ENCODE results near the gene ERC2.

Gene ERC2

DNA sequence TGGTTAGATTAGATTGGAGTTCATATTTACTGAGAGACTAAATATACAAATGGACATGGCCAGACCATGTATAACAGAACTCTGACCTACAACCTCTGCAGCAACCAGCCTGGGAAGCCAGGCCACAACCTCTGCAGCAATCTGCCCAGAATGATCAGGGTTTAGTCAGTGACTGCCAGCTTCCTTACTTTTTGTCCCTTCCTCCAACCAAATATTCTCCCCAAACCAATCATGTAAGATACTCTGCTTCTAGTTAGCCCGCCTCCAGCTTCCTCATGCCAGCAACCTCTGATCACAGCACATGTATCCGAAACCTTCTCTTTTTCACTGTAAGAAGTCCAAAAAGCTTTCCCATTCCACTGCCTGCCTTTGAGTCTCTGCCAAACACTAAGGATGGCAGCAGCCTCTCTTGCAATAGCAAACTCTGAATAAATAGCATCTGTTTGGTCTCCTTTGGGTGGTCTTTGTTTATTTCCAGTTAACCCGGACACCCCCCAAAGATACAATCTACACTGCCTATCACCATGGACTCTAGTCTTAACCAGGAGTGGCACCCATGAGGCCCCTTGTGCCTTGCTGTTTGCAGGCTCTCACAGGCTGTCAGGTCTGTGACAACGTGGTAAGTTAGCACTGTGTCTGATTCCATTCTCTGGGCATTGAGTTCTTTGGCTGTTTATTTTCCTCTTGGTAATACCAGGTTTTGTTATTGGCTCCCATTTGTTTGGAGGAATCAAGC is 102.2 kb downstream of the ERC2 start:
- DNase-seq, result no peak

DNA sequence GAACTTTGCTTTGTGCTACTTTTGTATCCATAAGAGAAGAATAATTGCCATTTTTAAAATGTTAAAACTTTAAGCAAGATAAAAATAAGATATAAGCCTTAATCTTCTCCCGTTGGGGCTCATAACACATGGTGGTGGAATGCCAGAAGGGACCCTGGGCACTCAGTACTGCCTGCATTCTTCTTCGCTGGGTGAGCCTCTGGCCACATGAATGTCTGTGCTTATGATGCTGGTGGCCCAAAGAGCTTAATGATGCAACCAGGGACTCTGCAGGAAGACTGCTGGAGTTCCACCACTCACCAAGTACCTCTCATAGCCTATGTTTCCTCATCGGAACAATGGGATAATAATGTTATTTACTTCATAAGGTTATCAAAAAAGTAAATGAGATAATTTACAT is 103.6 kb downstream of the ERC2 start:
- DNase-seq, result no peak

DNA sequence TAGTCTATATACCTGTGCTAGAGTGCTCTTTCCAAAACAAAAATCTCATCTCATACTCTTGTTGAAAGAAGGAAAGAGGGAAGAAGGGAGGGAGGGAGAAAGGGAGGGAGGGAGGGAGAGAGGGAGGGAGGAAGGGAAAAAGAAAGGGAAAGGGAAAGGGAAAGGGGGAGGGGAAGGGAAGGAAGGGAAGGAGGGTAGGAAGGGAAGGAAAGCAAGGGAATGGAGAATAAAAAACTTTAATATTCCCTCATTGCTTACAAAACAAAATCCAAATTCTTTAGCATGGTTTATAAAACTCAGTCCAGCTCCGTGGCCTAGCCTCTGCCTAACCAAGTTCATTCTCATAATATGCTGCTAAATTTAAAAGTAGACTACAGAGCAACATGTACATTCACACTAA is 104.5 kb downstream of the ERC2 start:
- DNase-seq, result no peak

DNA sequence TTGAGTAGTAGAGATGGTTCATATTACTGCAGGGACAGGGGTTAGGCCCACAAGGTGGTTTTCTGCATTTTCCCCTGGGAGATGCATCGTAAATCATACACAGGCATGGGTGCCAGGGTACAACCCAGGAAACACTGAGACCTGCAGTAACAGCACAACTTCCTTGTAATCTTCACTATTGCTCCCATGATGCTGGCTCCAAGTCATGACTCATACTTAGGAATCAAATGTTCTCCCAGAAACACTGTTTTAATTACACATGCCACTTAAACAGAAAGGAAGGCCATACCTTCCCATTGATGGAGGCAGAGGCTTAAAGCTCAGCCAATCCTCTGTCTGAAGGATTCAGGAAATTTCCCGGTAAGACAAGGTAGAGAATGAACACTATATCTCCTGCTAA is 106.5 kb downstream of the ERC2 start:
- peak; percentile 0 for DNase-seq

DNA sequence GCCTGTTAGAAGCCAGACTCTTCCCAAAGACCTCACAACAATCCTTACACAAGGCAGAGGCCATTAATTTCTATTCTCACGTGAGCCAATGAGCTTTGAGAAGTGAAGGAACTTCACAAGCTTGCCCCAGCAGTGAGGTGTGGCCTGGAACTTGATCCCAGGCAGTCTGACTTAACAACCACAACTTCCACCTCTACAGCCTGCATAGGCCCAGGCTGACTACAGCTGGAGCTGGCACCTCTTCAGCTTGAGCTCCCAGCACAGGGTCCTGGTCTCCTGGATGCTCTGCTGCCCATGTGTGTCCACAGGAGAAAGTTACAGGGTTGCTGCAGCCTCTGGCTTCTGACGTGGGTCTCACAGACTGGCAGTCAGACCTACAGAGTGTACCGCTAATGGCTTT is 111.0 kb downstream of the ERC2 start:
- DNase-seq, result peak; percentile 50

DNA sequence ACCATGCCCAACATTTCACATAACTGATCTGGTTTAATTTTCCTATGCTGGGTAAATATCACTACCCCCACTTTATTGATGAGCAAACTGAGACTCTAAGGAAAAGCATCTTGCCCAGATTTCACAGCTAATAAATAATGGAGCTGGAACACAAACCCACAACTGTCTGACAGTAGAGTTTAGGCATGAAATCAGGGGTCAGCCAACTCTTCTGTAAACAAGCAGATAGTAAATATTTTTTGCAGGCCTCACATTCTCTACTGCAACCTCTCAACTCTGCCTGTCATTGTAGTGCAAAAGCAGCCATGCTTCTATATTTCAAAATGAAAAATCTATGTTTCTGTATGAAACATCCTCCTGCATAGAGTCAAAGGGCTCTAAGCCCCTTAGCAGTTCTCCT is 111.5 kb downstream of the ERC2 start:
- no peak for DNase-seq

DNA sequence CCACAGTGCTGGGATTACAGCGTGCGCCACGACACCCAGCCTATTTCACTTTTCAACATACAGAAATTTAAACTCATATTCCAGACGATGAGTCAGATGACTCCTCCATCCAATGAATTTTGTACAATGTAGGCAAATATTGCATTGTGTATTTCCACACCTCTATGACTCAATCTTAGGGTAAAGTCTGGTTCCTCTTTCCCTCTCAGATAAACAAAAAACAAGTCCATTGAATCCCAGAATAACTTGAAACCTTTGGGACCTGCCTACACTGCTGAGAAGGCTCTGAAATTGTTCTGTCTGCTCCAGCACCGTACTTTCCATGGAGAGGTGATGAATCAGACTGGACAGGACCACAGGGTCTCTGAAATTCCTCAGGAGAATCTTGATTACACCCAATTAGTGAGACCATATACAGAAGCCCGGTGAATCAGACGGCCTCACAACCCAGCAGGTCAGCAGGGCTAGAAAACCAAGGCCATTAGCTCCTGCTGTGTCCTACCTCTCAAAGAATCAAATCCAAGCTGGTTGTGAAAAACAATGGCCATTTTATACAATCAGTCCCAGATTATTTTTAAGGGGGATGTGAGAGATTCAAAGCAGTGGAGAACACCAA is 112.6 kb downstream of the ERC2 start:
- DNase-seq, result peak; percentile 0

DNA sequence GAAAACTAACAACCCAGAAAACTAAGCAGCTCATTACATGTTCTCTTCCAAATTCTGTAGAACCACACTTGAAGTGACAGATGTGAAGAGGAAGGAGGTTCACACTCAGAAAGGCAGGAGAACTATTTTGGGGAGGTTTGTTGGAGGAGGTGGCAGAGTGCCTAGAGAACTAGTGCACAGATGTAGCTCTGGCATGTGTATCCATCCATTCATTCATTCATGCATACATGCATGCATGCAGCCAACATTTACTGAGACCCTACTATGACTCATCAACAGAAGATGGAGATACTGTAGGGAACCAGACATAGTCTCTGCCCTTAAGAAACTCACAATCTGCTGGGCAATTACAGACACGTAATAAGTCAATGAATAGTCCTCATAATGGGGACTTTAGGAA is 116.7 kb downstream of the ERC2 start:
- DNase-seq, result no peak

DNA sequence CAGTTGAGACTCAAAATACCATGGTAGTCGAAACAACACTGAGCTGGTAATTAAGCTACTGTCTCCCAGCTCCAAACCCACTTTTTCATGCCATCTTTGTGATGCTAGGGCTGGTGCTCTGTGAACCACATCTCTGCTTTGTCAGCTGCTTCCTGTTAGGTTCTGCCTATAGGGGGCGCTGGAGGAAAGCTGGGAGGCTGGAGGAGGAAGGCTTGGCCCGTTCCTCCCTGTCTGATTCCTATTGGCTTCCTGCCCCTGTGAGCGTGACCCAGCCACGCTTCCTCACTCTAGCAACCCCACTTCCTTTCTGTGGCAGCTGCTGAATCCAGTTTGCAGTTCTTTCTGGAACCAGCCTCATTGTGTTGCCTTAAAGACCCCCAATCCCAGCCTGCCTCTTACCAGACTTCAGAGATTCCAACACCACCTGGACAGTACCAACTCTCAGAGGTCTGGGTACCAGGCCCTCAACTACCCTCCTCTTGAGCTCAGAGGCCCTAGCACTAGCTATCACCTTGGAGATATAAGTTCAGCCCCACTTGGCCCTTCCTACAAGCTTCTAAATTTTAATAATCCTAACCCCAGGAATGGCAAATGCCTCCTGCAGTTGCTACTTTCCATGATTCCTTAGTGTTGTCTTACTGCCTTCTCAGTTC is 120.9 kb downstream of the ERC2 start:
- DNase-seq, result peak; percentile 53

DNA sequence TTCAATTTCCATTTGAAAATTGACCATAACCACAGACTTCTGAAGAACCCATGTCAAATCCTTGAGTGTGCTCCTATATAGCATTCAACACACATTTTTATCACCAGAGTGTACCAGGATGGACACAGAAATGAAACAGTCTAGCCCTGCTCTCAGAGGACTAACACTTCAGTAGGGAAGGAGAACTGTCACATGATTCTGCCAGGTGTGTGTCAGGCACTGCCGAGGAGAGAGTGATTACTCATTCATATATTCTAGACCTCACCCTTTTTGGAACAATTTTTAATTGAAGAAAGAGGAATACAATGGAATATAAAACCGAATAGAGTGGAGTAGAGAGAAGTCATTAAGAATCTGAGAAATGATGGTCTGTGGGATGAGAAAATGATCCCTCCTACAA is 125.8 kb downstream of the ERC2 start:
- peak; percentile 45 for DNase-seq

DNA sequence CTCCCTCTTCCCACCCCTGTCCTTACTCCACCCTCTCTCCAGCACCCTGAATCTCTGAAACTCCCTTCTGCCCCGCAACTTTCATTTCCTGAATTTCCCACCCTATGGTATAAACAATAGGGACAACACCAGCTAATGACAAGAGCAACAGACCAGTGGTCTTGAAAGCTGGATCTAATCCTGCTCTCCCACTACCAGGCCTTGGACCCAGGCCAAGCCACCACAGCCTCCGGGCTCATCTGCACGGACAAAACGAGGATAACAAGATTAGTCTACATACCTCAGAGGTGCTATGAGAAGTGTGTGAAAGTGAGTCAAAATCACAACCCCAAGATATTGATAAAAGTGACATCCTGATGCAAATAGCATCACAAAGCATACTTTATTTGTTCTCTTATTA is 128.6 kb downstream of the ERC2 start:
- no peak for DNase-seq

DNA sequence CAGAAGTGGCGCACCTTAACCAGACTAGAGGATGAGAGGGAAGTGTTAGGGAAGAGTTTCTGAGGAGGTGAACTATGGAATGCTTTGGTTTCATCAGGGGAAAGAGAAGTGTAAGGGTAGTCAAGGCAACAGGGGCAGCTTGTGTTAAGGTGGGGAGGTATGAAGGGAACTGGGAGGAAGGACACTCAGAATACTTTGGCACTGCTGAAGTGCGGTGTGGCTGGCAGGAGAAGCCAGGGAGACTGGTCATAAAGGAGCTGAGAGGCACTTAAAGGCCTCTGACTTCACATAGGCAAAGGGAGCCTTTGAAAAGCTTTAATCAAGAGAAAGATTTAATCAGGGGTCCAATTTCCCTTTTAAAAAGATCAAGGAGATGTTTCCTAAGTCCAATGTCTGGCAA is 129.0 kb downstream of the ERC2 start:
- no peak for DNase-seq

DNA sequence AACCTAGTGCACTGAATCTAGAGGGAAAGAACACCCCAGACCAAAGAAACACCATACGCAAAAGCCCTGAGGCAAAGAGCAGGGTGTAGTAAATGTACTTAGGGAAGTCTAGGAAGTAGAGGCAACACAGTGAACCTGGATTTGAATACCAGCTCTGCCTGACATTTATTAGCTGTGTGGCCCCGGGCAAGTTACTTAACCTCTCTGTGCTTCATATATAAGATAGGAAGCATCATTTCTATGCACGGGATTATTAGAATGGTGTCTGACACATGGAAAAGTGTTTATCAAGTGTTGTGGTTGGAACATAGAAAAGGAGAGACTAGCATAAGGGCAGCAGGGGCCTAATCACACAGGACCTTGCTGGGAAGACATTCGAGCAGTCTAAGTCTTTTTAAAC is 132.2 kb downstream of the ERC2 start:
- no peak for DNase-seq

DNA sequence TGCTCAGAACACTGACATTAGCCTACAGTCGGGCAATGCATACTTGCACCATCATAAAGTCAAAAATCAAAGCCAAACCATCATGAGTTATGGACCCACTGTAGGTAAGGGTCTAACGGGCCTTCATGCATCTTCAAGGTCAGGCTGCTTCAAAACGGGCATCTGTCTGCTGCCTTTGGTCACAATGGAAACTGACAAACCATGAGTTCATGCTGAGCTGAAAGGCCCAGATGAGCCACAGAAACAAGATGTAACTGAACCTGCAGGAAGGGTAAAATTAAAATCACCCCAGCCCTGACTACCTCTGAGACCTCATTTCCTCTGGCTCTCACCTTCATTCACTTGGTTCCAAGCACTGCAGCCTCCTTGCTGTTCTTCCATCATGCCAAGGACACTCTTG is 143.8 kb downstream of the ERC2 start:
- no peak for DNase-seq

DNA sequence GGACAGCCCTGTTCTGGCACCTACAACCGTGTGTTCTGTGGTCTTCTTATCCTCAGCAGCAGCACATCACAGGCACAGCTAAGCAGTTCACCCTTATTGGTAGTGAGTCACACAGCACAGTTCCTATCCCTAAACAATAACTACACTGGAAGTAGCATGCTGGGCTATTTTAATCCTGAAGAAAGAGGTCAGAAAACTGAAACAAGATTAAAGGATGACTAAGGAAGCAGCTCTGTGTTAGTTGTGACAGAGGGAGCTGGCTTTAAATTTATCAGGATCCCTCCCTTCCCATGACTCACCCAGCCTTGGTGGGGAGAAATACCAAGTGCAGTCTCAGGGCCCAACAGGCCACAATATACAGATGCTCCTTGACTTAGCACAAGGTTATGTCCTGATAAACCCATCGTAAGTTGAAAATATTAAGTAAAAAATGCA is 144.3 kb downstream of the ERC2 start:
- no peak for DNase-seq

DNA sequence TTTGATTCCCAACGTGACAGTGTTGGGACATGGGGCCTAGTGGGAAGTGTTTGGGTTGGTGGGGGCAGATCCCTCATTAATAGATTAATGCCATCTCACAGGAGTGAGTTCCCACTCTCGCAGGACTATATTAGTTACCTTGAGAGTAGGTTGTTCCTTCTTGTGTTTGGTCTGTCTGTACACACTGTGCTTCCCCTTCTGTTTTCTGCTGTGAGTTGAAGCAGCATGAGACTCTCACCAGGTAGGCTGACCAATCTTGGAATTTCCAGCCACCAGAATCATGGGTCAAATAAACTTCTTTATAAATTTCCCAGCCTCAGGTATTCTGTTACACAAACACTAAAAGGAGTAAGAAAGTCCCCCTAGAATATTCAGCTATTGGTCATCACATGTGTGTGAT is 145.4 kb downstream of the ERC2 start:
- DNase-seq, result no peak

DNA sequence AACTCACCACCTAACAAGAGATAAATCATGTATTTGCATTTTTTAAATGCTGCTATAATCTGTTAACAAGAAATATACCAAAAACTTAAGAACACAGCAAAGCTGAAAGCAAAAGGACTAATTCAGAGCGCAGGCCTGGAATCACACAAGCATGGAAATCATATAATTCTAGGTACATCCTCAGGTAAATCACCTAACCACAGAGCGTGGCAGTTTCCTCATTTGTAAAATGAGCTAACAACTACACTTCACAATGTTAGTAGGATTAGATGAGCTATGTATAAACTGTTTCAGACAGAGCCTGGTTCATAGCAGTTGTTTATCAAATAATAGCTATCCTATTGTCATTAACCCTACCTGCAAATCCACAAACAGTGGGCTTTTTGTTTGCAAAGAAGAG is 146.4 kb downstream of the ERC2 start:
- DNase-seq, result no peak

DNA sequence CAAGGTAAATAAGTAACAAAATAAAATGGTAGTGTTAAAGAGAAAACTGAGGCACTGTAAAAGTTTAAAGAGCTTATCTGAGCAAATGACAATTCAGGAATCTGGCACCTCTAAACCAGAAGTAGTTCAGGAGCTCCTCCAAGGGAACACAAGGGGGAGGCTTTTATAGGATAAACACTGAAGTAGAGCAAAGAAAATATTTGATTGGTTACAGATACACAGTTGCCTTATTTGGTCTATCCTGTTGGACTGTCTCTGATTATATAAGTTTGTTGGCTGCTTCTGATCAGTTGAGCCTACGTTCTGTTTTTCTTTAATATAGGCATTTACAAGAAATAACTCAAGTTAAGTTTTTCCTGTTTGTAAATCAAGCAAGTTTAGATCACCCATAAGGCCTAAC is 146.9 kb downstream of the ERC2 start:
- no peak for DNase-seq

DNA sequence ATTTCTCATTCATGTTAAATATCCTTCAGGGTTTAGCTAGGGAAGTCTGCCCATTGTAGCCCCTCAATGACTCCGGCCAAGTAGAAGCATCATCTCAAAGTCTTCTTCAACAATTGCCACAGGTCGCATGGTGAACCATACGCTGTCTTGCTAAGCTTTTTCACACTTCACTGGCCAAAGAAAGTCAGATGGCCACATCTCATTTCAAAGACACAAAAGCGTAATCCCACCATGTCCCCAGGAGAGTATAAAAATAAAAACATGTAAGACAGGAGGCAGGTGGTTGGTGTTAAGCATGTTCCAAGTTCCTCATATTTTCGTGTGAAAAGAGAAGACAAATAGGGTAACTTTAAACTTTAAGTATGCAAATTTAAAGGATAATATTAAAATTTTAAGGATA is 147.4 kb downstream of the ERC2 start:
- no peak for DNase-seq

DNA sequence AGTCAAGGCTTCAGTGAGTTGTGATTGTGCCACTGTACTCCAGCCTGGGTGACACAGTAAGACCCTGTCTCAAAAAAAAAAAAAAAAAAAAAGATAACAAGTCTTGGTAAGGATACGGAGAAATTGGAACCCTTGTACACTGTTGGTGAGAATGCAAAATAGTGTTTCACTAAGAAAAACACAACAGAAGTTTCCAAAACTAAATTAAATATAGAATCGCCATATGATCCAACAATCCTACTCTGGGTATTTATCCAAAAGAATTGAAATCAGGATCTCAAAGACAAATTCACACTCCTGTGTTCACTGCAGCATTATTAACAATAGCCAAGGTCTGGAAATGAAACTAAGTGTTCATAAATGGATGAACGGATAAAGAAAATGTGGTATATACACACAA is 149.4 kb downstream of the ERC2 start:
- no peak for DNase-seq

DNA sequence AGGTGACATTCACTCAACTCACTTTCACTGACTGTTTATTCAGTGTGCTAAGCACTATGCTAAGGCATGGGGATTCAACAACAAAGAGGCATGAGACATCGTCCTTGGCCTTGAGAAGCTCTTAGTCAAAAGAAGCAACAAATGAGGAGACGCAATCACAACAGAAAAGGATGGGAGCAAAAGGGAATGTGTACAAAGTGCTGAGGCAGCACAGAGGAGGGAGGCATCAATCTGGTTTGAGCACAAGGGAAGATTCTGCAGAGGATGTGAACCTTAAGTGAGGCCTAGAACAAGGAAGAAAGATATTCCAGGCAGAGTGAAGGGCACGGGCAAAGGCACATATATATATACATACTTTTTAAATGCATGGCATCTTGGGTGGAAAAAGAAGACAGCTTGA is 151.3 kb downstream of the ERC2 start:
- no peak for DNase-seq

DNA sequence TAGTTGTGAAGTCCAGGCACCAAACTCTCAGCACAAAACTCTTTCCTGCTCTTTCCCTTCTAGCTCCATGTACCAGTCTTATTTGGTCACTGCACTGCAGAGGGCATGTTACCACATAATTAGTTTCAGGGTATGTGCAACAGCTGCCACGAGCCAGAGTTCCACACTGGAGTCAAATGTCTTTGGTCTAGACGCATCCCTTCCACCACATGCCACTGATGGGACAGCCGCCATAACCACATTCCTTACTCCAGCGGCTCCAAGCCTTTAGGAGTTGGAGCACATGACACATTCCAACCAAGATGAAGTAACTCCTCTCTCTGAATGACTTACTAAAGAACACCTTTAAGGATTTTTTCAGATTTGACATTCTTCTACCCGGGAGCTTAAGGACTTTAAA is 153.4 kb downstream of the ERC2 start:
- no peak for DNase-seq

DNA sequence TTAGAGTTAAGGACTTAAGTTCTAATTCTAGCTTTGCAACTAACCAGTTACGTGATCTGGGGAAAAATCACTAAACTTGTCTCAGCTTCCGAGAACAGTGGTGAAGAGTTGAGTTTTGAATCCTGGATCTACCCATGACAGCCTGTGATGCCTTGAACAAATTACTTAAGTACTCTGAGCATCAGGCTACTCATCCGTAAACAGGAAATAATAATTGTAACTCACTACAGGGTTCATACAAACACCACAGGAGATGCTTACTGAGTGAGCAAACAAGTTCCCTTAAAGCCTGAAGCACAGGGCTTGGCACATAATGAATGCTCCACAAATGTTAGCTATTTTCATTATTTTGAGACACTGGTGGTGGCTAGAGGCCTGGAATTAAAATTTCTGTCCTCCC is 158.8 kb downstream of the ERC2 start:
- no peak for DNase-seq

DNA sequence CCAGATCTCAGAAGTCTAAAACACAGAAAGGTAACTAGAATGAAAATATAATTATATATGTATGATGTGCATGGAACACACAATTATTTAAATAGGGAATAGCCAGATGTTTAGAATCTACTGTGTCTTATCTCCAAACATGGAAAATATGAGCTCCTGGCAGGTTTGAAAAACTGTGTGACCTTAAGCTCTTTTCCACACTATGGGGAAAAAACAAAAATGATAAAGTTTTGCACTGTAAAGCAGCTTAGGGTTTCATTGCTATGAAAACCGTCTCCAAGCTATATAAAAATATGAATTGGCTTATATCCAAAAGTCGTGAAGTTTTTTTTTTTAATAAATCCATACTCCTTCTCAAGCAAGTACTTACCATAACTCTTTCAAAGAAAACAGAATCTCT is 159.8 kb downstream of the ERC2 start:
- DNase-seq, result no peak

DNA sequence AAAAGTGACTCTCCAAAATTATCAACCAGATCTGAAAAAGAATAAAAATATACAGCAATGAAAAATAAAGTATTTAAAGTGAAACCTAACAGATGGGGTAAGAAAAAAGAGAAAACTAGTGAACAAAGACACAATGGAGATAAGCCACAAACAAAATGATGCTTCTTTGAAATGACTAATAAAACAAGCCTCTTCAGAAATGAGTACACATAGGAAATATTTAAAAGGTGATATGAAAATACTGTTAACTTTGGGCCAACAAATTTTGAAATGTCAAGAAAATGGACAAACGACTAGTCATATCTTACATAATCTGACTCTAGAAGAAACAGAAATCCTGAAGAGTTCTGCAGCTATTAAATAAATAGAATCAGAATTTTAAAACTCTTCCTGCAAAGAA is 164.2 kb downstream of the ERC2 start:
- no peak for DNase-seq
